DMS153 (cell line): ENCODE data around the gene COL2A1.
"Not testable (repeated sequence)": the region's sequence is repeated elsewhere in the genome, so short reads cannot be mapped to it uniquely, and the experiment has no call there.

Experiments
- DNase-seq: peaks from one replicate; lab custom pipeline; 2025; lab: John Stamatoyannopoulos, UW

Gene COL2A1

GRCh38 chr12:47975036-47975620 lies 29.1 kb downstream of the COL2A1 start:
- DNase-seq: no peak

GRCh38 chr12:47973870-47974269 lies 30.4 kb downstream of the COL2A1 start:
- no peak for DNase-seq

GRCh38 chr12:47972895-47973294 lies 31.4 kb downstream of the COL2A1 start:
- no peak for DNase-seq

- no peak for DNase-seq
Observed at GRCh38 chr12:47970843-47971242, 33.4 kb downstream of the COL2A1 start.

- DNase-seq: no peak
Observed at GRCh38 chr12:47969845-47970244, 34.4 kb downstream of the COL2A1 start.

- DNase-seq: no peak
Observed at GRCh38 chr12:47967461-47968321, 36.6 kb downstream of the COL2A1 start.

GRCh38 chr12:47965581-47965980 lies 38.7 kb downstream of the COL2A1 start:
- DNase-seq: no peak

- no peak for DNase-seq
Observed at GRCh38 chr12:47964106-47964728, 40.1 kb downstream of the COL2A1 start.

- peak; percentile 90 for DNase-seq
Observed at GRCh38 chr12:47963340-47964040, 40.8 kb downstream of the COL2A1 start, which contains the start of gene TMEM106C. TSS of gene TMEM106C (plus strand) at chr12:47963596. CDS start at chr12:47964237, 641 bp downstream.

GRCh38 chr12:47962198-47962597 lies 42.1 kb downstream of the COL2A1 start:
- no peak for DNase-seq

- DNase-seq: not testable (repeated sequence)
Observed at GRCh38 chr12:47957671-47958070, 46.6 kb downstream of the COL2A1 start.

- no peak for DNase-seq
Observed at GRCh38 chr12:47955059-47955458, 49.2 kb downstream of the COL2A1 start.

- DNase-seq: no peak
Observed at GRCh38 chr12:47954467-47955045, 49.7 kb downstream of the COL2A1 start.

- DNase-seq: no peak
Observed at GRCh38 chr12:47954058-47954457, 50.2 kb downstream of the COL2A1 start.

- no peak for DNase-seq
Observed at GRCh38 chr12:47950856-47951468, 53.3 kb downstream of the COL2A1 start.

- peak; percentile 18 for DNase-seq
Observed at GRCh38 chr12:47949441-47950341, 54.6 kb downstream of the COL2A1 start.

- DNase-seq: no peak
Observed at GRCh38 chr12:47947341-47947740, 56.9 kb downstream of the COL2A1 start.

GRCh38 chr12:47946413-47947323 lies 57.6 kb downstream of the COL2A1 start:
- DNase-seq: no peak

GRCh38 chr12:47945341-47945728 lies 58.9 kb downstream of the COL2A1 start:
- no peak for DNase-seq
